Stimulated activated CD8-positive, alpha-beta memory T cell treated with anti-CD3 and anti-CD28 coated beads, Interleukin-7, amount 100 ng/mL, for 1 hour (primary cell): ENCODE results near the gene MSANTD3.
A peak's percentile ranks its signal among the peaks of the same experiment; 100 is the strongest.
"Not testable (repeated sequence)": the region's sequence is repeated elsewhere in the genome, so short reads cannot be mapped to it uniquely, and the experiment has no call there.

Experiments used
- DNase-seq, 2 donors: peaks; one replicate each; pipeline ENCODE4 v3.0.0-alpha.2; 2020; ENCODE audit warnings: low read depth in 2 of 2

Gene MSANTD3

DNA sequence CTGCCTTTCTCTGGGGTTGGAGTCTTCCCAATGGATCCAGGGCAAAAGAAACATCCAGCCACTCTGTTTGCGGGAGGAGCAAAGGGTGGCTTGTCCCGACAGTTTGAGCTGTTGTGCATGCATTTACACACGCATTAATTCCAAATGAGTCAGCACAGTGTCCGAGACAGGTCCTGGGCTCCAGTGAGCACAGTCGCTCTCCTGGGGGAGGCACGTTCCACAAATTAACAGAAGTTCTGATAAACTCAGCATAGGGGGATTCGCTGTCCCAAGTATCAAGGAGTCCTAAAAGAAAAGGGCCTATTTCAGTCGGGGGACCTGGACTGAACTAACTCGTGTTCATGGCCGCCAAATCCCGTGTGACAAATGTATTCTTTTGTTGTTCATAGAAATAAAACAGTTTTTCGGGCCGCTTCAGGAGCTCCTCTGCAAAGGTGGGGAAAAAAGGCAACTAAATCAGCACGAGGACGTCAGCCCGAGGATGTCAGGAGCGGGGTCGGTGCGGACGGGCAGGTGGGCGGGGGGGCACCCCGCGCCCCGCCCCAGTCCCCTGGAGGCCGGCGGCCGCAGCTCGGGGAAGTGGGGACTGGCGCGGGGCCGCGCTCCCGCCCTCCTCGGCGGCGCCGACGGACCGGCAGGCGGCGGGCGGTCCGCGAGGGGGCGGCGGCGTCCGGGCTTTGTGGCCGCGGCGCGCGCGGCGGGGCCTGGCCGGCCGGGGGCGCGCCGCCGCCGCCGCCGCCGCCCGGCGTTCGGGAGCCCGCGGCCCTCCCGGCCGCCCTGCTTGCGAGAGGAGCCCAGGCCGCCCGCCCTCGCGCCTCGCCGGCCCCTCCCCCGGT lies at the start of gene MSANTD3:
Gene MSANTD3, plus strand, starts transcription at position 614 of the 836 bp plus-strand sequence. CDS start 14,796 bp downstream, outside the sequence.
- DNase-seq = peak in 1 of 2 donors; percentile 18

DNA sequence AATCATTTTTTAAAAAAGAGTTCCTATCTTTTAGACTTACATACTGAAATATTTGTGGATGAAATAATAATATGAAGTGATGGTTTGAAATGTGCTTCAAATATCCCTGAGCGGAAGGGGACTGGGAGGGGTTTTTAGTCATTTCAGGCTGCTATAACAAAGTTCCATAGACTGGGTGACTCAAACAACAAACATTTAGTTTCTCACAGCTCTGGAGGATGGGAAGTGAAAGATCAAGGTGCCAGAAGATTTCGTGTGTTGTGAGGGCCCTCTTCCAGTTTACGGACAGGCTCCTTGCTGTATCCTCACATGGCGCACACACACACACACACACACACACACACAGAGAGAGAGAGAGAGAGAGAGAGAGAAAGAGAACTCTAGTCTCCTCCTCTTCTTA lies 47.1 kb upstream of the MSANTD3 start:
- DNase-seq = no peak

DNA sequence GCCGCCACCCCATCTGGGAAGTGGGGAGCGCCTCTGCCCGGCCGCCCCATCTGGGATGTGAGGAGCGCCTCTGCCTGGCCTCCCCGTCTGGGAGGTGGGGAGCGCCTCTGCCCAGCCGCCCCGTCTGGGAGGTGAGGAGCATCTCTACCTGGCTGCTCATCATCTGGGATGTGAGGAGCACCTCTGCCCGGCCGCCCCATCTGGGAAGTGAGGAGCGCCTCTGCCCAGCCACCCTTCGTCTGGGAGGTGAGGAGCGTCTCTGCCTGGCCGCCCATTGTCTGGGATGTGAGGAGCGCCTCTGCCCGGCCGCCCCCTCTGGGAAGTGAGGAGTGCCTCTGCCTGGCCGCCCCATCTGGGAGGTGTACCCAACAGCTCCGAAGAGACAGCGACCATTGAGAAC lies 34.0 kb upstream of the MSANTD3 start:
- not testable (repeated sequence) for DNase-seq

DNA sequence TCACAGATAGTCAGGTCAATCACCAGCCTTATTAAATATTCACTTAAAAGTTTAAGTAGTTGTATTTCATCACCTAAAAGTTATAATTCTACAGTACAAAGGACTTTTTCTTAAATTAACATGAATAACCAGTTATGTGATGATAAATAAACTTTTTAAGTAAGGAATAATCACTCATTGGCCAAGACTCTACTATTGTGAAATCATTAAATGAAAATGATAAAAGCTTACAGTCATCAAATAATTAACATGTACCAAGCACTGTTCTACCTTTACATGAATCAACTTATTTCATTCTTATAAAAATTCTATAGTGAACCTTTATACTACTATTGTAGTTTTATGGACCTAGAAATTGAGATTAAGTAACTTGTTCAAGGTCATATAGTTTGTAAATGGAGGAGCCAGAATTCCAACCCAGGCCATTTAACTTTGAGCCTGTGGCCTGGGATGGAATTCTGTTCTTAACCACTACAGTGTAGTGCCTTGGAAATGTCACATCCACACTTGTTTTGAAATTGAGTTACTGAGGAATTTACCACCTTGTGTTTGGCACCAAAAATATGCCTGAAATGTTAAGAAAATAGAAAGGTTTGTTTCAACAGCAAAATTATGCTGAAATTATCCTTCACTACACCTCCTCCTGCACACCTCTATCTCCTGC lies 32.8 kb upstream of the MSANTD3 start:
- DNase-seq = no peak

GRCh38 chr9:100394816-100395215 lies 32.1 kb upstream of the MSANTD3 start:
- DNase-seq = no peak

DNA sequence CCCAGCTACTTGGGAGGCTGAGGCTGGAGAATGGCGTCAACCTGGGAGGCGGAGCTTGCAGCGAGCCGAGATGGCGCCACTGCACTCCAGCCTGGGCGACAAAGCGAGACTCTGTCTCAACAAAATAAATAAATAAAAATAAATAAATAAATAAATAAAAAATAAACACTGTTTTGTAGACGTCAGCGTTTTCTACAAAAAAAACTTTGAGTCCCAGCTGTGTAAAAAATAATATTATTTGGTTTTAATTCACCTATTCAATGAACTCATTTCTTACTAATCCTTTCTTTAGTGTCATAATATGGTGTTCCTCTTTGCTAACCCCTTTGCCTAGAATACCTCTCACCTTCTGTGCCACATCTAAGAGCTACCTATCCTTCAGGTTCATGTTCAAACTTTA lies 30.2 kb upstream of the MSANTD3 start:
- DNase-seq = no peak

GRCh38 chr9:100397529-100398266 lies 29.2 kb upstream of the MSANTD3 start:
- no peak for DNase-seq

- DNase-seq = no peak
Observed at GRCh38 chr9:100401042-100401441, 25.9 kb upstream of the MSANTD3 start.

GRCh38 chr9:100406962-100407361 lies 20.0 kb upstream of the MSANTD3 start:
- DNase-seq = no peak

- DNase-seq = no peak
Observed at GRCh38 chr9:100408546-100409175, 18.3 kb upstream of the MSANTD3 start.

GRCh38 chr9:100409176-100409556 lies 17.8 kb upstream of the MSANTD3 start:
- no peak for DNase-seq

DNA sequence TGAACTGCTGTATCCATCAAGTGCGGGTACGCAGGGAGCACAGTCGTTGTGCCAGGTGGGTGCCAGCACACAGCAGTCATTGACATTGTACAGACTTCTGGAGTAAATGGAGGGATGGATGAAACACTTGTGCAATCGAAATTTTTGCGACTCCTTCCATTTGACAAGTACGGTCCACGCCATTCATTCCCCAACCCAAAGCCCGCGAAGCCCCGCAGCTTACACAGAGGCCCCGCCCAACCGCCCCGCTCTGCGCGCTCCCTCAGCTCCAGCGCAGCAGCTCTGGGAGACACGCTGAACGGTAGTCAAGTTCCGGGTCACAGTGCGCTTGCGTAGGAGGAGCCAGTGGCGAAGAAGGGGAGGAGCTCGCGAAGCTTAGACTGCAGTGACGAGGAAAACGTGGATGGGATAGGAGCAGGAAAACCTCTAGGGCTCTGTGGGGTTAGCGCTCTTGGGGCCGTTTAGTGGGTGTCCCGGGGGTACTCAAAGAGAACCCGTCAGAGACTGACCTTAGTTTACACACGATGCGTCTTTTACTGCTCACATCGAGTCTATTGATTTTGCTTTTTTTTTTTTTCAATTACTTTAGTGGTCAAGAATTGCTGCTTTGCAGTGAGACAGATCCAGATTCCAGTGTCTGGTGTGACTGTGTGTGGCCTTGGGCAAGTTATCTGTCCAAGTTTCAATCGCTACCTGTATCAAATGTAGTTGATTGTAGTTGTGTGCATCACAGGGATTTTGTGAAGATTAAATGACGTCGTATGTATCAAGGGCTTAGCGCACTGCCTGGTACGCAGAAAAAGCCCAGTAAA lies 15.3 kb upstream of the MSANTD3 start:
- DNase-seq = peak; percentile 63 to 73

- no peak for DNase-seq
Observed at GRCh38 chr9:100413839-100414420, 13.0 kb upstream of the MSANTD3 start.

DNA sequence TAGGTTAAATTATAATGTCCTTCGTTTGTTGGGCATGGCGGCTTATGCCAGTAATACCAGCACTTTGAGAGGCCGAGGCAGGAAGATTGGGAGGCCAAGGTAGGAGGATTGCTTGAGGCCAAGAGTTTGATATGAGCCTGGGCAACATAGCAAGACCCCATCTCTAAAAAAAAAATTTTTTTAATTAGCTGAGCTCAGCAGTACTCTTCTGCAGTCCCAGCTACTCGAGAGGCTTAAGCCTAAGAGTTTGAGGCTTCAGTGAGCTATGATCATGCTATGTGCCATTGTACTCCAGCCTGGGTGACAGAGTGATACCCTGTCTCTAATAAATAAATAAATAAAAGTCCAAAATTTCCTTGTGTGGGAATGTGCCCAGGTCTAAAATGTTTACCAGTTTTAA lies 9.1 kb upstream of the MSANTD3 start:
- DNase-seq = no peak

DNA sequence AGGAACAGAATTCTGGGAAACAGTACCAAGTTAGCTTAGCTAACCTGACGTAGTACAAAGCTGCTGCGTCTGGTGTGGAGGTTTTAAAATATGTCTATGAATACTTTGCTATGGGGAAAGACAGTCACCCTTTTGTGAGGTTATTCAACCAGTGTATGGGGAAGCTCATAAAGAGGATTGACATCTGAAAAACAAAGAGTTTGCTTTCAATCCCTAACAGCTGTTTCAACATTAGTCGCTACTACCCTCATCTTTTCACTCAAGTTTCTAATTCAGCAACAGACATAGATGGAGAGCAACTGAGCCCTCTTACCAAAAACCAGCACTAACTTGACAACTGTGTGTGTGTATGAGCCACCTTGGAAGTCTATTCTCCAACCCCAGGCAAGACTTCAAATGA lies 7.8 kb upstream of the MSANTD3 start:
- DNase-seq = no peak

- not testable (repeated sequence) for DNase-seq
Observed at GRCh38 chr9:100421116-100421515, 5.8 kb upstream of the MSANTD3 start.

DNA sequence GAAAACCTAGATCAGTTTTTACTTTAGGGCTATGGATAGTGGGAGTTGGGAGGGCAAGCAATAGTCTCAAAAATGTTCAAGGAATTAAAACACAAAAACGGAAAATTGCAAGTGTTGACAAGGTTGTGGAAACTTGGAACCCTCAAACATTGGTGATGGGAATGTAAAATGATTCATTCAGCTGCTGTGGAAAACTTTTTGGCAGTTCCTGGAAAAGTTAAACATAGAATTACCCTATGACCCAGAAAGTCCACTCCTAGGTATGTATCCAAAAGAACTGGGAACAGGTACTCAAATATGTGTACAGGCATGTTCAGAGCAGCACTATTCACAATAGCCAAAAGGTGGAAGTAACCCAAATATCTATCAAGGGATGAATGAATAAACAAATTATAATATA lies 1.2 kb upstream of the MSANTD3 start:
- no peak for DNase-seq

DNA sequence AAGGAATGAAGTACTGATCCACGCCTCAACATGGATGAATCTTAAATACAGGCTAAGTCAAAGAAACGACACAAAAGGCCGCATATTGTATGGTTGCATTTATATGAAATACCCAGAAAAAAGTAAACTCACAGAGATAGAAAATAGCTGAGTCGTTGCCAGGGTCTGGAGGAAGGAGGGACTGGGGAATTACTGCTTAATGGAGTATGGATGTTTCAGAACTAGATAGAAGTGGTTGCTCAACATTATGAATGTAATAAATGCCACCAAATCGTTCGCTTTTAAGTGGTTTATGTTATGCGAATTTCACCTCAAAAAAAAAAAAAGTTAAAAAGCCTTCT lies 784 bp upstream of the MSANTD3 start:
- no peak for DNase-seq

DNA sequence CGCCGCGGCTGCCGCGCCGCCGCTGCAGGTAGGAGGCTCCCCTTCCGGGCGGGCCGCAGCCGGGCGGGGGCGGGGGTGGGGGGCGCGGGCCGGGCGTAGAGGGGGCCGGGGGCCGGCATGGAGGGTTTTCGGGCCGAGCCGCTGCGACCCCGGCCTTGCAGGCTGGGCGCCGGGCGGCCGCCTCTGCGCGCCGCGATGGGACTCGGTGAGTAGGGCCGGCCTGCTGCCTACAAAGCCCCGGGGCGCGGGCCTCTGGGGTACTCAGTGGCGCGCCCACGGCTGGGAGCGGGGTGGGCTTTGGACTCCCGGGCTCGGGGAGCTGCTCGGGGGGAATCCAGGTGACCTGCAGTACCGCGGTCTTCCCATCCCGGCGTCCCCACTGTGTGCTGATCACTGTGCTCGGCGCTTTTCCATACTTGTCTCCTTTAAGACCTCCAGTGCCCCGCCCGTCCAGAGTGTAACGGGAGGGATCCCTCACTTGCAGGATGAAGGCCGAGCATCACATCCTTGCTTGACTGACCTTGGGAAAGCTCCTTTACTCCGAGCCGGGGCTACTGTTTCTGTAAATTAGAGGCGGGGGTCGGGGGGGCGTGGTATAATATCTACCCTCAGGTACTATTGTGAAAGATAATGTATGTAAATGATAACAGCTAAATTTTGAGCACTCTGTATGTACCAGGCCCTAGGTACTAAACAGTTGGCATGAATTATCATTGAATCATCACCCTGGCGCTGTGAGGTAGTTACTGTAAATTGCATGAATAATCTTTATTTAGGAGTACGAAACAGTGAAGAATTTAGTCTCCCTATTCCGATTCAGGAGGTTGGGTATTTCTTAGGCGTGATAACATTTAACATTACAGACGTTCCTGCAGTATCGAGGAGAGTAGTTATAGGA lies 672 bp downstream of the MSANTD3 start:
- no peak for DNase-seq
